Spleen (tissue), 7 donors: ENCODE results near the gene ABCC12.

Experiments used
- CTCF ChIP-seq, 11 experiments: fragments of 200-600 bp in 7 of 11; fragments of 450-650 bp in 4 of 11; sonication (generic) in 4 of 11; IDR thresholded peaks in 8 of 11; conservative IDR thresholded peaks in 3 of 11; 1 replicate in 7 of 11; 2 replicates in 4 of 11; pipeline versions ENCODE4 v1.4.0 to v1.8.0; 2016 to 2021; ENCODE audit warnings: antibody characterized with exemption in 11 of 11, inconsistent platforms in 4 of 11, mild to moderate bottlenecking in 1 of 11
- POLR2A ChIP-seq, 3 donors: fragments of 450-650 bp; IDR thresholded peaks; one replicate each; pipeline ENCODE4 v1.5.1; 2017; ENCODE audit warnings: antibody characterized with exemption in 3 of 3, mild to moderate bottlenecking in 1 of 3
- POLR2AphosphoS5 ChIP-seq, 3 donors: sonication (generic); formaldehyde crosslinking; IDR thresholded peaks; one replicate each; pipeline ENCODE4 v1.5.1; 2017; ENCODE audit warnings: antibody characterized with exemption in 3 of 3
- donor health status: DM: no; HTN: no; CAD: no; lungs with moderate emphysema.
- donor health status: DM: no; HTN: no; CAD: no.
- donor health status: DM: no; HTN: no; CAD: no.

- TF ChIP-seq POLR2AphosphoS5 (IDR thresholded peaks at IDR 0.05) (no peak), CTCF (IDR thresholded peaks at IDR 0.05 in 8 of 11, conservative IDR thresholded peaks at IDR 0.05 in 3 of 11) (no peak), POLR2A (IDR thresholded peaks at IDR 0.05) (no peak)
These were observed 41.5 kb upstream of the ABCC12 start for GRCh38 chr16:48197294-48197693.
